Right lobe of liver (tissue), 4 donors: Measurements from ENCODE around the gene FIGNL1.

ENCODE experiments used
- POLR2A ChIP-seq: fragments of 450-650 bp; IDR thresholded peaks from one replicate; pipeline ENCODE4 v1.6.1; 2017; ENCODE audit warnings: antibody characterized with exemption, mild to moderate bottlenecking
- TF ChIP-seq, protein P1 (sequence below), 4 donors: fragments of 200-600 bp in 3 of 4; fragments of 450-650 bp in 1 of 4; IDR thresholded peaks; one replicate each; pipeline versions ENCODE4 v1.5.1 to v1.8.0; 2016 to 2022; ENCODE audit warnings: antibody characterized with exemption in 4 of 4, mild to moderate bottlenecking in 2 of 4
- donor health status: DM: no; HTN: no; CAD: no.
- donor health status: DM: no; HTN: no; CAD: no.
- donor health status: DM: no; HTN: yes; CAD: no.

- no peak for TF ChIP-seq POLR2A
- TF ChIP-seq, protein P1, sequence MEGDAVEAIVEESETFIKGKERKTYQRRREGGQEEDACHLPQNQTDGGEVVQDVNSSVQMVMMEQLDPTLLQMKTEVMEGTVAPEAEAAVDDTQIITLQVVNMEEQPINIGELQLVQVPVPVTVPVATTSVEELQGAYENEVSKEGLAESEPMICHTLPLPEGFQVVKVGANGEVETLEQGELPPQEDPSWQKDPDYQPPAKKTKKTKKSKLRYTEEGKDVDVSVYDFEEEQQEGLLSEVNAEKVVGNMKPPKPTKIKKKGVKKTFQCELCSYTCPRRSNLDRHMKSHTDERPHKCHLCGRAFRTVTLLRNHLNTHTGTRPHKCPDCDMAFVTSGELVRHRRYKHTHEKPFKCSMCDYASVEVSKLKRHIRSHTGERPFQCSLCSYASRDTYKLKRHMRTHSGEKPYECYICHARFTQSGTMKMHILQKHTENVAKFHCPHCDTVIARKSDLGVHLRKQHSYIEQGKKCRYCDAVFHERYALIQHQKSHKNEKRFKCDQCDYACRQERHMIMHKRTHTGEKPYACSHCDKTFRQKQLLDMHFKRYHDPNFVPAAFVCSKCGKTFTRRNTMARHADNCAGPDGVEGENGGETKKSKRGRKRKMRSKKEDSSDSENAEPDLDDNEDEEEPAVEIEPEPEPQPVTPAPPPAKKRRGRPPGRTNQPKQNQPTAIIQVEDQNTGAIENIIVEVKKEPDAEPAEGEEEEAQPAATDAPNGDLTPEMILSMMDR (IDR thresholded peaks at IDR 0.05) = no peak
These were observed 52.7 kb downstream of the FIGNL1 start for GRCh38 chr7:50397320-50397970.
